Lower leg skin (tissue), 3 donors: ENCODE results near the gene ALOX5.

Experiments used
- CTCF ChIP-seq, 3 donors: fragments of 450-650 bp; IDR thresholded peaks; one replicate each; pipeline ENCODE4 v1.5.1; 2016; ENCODE audit warnings: antibody characterized with exemption in 3 of 3, mild to moderate bottlenecking in 3 of 3, moderate library complexity in 2 of 3
- POLR2A ChIP-seq, 2 donors: fragments of 450-650 bp; IDR thresholded peaks; one replicate each; pipeline ENCODE4 v1.6.1; 2016 to 2017; ENCODE audit warnings: antibody characterized with exemption in 2 of 2, mild to moderate bottlenecking in 1 of 2, moderate library complexity in 1 of 2

GRCh38 chr10:45463244-45464116 is 89.5 kb downstream of the ALOX5 start:
- TF ChIP-seq CTCF (IDR thresholded peaks at IDR 0.05) (no peak), POLR2A (IDR thresholded peaks at IDR 0.05) (no peak)
